Nephron progenitor cell (in vitro differentiated cells): ENCODE measurements around the gene RGS6.

Experiments
- DNase-seq: peaks from one replicate; pipeline ENCODE4 v3.0.0; 2021
- H3K27ac Mint-ChIP-seq: 2 replicates; pipeline ENCODE4 v1.8.0; 2021; ENCODE audit warnings: mild to moderate bottlenecking, moderate library complexity, mixed read lengths
- H3K27me3 Mint-ChIP-seq: 2 replicates; pipeline ENCODE4 v1.8.0; 2021; ENCODE audit warnings: mild to moderate bottlenecking, low read depth, mixed read lengths; ENCODE audit not compliant: poor library complexity
- H3K36me3 Mint-ChIP-seq: 2 replicates; pipeline ENCODE4 v1.8.0; 2021; ENCODE audit warnings: low read depth, mixed read lengths
- H3K4me1 Mint-ChIP-seq: 2 replicates; pipeline ENCODE4 v1.8.0; 2021; ENCODE audit warnings: mixed read lengths
- H3K4me3 Mint-ChIP-seq: 2 replicates; pipeline ENCODE4 v1.8.0; 2021; ENCODE audit warnings: mild to moderate bottlenecking, moderate library complexity, mixed read lengths
- H3K9me3 Mint-ChIP-seq: 2 replicates; pipeline ENCODE4 v1.8.0; 2021; ENCODE audit warnings: mild to moderate bottlenecking, moderate library complexity, mixed read lengths
- TF ChIP-seq, protein P1 (sequence below): fragments of 200-600 bp; sonication (generic); IDR thresholded peaks from 2 replicates; pipeline ENCODE4 v1.5.0; 2021; ENCODE audit warnings: antibody characterized with exemption

RGS6 gene

DNA sequence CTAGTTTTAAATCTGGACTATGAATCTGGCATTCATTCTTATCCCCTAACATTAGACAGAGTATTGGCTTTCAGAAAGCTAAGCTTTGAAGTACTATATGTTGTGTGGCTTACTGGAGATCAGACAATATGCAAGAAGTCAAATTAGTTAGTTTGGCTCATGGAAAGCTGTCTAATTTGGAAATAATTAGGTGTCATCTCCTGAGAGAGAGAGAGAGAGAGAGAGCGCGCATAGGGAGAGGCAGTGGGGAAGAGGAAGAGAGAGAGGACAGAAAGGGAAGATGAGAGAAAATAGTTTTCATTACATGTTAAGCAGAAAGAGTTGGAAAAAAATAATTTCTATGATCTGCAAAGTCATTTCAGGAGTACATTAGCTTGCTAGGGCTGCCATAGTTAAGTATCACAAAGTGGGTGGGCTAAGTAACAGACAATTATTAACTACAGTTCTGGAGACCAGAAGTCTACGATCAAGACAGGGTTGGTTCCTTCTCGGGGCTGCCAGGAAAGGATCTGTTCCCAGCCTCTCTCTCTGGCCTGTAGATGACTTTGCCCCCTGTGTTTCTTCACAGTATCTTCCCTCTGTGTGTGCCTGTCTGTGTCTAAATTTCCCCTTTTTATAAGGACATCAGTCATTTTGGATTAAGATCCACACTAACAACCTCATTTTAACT lies 404.2 kb downstream of the RGS6 start:
- H3K9me3 Mint-ChIP-seq, result peaks cover 24% of the 10 kb centered on the region
- TF ChIP-seq, protein P1, sequence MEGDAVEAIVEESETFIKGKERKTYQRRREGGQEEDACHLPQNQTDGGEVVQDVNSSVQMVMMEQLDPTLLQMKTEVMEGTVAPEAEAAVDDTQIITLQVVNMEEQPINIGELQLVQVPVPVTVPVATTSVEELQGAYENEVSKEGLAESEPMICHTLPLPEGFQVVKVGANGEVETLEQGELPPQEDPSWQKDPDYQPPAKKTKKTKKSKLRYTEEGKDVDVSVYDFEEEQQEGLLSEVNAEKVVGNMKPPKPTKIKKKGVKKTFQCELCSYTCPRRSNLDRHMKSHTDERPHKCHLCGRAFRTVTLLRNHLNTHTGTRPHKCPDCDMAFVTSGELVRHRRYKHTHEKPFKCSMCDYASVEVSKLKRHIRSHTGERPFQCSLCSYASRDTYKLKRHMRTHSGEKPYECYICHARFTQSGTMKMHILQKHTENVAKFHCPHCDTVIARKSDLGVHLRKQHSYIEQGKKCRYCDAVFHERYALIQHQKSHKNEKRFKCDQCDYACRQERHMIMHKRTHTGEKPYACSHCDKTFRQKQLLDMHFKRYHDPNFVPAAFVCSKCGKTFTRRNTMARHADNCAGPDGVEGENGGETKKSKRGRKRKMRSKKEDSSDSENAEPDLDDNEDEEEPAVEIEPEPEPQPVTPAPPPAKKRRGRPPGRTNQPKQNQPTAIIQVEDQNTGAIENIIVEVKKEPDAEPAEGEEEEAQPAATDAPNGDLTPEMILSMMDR, result no peak
- H3K36me3 Mint-ChIP-seq, result no peaks in the 10 kb centered on the region
- peaks cover 37% of the 10 kb centered on the region for H3K4me1 Mint-ChIP-seq
- no peak for DNase-seq
- no peak overlapping the region for H3K27ac Mint-ChIP-seq
- peaks cover 4% of the 10 kb centered on the region for H3K27me3 Mint-ChIP-seq
- H3K4me3 Mint-ChIP-seq, result no peak overlapping the region

GRCh38 chr14:72341237-72341636 lies 409.0 kb downstream of the RGS6 start:
- DNase-seq, result no peak
- Mint-ChIP-seq H3K9me3 (peaks cover 53% of the 10 kb centered on the region), H3K36me3 (no peaks in the 10 kb centered on the region), H3K4me3 (peak overlapping the region; percentile 32), H3K4me1 (peaks cover 34% of the 10 kb centered on the region), H3K27ac (peak overlapping the region; percentile 88), H3K27me3 (peaks cover 4% of the 10 kb centered on the region)
- TF ChIP-seq, protein P1, result no peak

DNA sequence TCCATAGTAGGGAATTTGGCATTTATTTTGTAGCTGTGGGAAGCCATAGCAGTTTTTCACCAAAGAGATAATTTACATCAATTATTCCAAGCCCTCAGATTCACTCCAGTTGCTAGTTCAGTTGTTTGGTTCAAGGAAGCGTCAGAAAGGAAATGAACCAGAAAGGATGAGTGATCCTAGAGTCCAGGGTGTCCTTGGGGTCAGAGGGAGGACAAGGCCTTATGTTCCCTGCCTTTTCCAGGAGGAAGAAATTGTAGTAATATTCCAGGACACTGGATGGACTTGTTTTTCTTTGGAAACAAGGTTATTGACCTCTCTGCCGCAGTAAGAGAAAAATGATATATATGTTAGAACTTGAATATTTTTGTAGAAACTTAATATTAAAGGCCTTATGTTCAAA lies 409.5 kb downstream of the RGS6 start:
- no peak for DNase-seq
- TF ChIP-seq, protein P1, result no peak
- Mint-ChIP-seq H3K27me3 (peaks cover 4% of the 10 kb centered on the region), H3K36me3 (no peaks in the 10 kb centered on the region), H3K9me3 (peaks cover 53% of the 10 kb centered on the region), H3K4me3 (peak overlapping the region; percentile 32), H3K4me1 (peaks cover 38% of the 10 kb centered on the region), H3K27ac (peak overlapping the region; percentile 88)

- Mint-ChIP-seq H3K4me3 (no peak overlapping the region), H3K27ac (peak overlapping the region; percentile 70), H3K4me1 (peaks cover 25% of the 10 kb centered on the region), H3K27me3 (peaks cover 8% of the 10 kb centered on the region), H3K36me3 (no peaks in the 10 kb centered on the region), H3K9me3 (peaks cover 22% of the 10 kb centered on the region)
- TF ChIP-seq, protein P1, result no peak
- DNase-seq, result no peak
Measured at GRCh38 chr14:72347118-72347517, 414.9 kb downstream of the RGS6 start.

GRCh38 chr14:72350215-72350614 lies 418.0 kb downstream of the RGS6 start:
- no peak overlapping the region for H3K4me3 Mint-ChIP-seq
- H3K27me3 Mint-ChIP-seq, result peaks cover 10% of the 10 kb centered on the region
- no peak overlapping the region for H3K27ac Mint-ChIP-seq
- TF ChIP-seq, protein P1, result no peak
- DNase-seq, result no peak
- no peaks in the 10 kb centered on the region for H3K36me3 Mint-ChIP-seq
- H3K4me1 Mint-ChIP-seq, result peaks cover 16% of the 10 kb centered on the region
- H3K9me3 Mint-ChIP-seq, result no peaks in the 10 kb centered on the region

DNA sequence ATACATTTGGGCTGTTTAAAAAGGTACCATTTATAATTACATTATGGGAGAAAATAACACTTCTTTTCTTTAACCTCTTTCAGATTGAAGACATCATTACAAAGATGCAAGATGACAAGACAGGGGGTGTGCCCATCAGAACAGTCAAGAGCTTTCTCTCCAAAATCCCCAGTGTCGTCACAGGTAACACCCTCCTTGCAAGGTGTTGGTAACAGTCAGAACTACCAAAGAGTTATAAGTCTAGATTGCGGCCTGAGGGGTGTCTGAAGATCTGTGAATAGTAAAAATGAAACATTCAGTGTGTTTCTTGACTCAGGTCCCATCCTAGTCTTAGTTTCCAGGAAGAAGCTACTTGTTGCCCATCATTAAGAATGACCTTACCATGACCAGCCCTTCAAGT lies 419.8 kb downstream of the RGS6 start:
- Mint-ChIP-seq H3K36me3 (no peaks in the 10 kb centered on the region), H3K27ac (no peak overlapping the region), H3K9me3 (peaks cover 5% of the 10 kb centered on the region), H3K27me3 (peaks cover 10% of the 10 kb centered on the region), H3K4me3 (no peak overlapping the region), H3K4me1 (peaks cover 7% of the 10 kb centered on the region)
- DNase-seq, result no peak
- TF ChIP-seq, protein P1, result no peak
